ENCODE data around the gene PHTF2.

PHTF2 gene

GRCh38 chr7:77935652-77936348 lies 137.2 kb downstream of the PHTF2 start:
- no peaks in the 10 kb centered on the region for H3K36me3 ChIP-seq (ENCODE audit: insufficient read depth, low read length)
- H3K27me3 ChIP-seq (ENCODE audit: insufficient read depth, low read length), result no peaks in the 10 kb centered on the region
- H3K4me2 ChIP-seq (ENCODE audit: low read length), result peak overlapping the region; percentile 34; the same call in 1 of the 2 replicates
- H3K9me3 ChIP-seq (ENCODE audit: low read length), result no peaks in the 10 kb centered on the region
- no peak overlapping the region for H3K9ac ChIP-seq (ENCODE audit: low read length)
- H3K79me2 ChIP-seq (ENCODE audit: insufficient read depth, low read length), result no peaks in the 10 kb centered on the region
- H3K4me3 ChIP-seq (ENCODE audit: low read depth, low read length, poor library complexity, severe bottlenecking), result no peak overlapping the region
- H3K4me1 ChIP-seq (ENCODE audit: insufficient read depth, low read length, severe bottlenecking), result peaks cover 8% of the 10 kb centered on the region
- no peaks in the 10 kb centered on the region for H3K9me2 ChIP-seq (ENCODE audit: low read depth, low read length)
- H4K20me1 ChIP-seq (ENCODE audit: insufficient read depth, low read length), result no peaks in the 10 kb centered on the region
- no peak for TF ChIP-seq EZH2 (IDR thresholded peaks at IDR 0.05; ENCODE audit: borderline replicate concordance, low read length)
- TF ChIP-seq, protein P1, sequence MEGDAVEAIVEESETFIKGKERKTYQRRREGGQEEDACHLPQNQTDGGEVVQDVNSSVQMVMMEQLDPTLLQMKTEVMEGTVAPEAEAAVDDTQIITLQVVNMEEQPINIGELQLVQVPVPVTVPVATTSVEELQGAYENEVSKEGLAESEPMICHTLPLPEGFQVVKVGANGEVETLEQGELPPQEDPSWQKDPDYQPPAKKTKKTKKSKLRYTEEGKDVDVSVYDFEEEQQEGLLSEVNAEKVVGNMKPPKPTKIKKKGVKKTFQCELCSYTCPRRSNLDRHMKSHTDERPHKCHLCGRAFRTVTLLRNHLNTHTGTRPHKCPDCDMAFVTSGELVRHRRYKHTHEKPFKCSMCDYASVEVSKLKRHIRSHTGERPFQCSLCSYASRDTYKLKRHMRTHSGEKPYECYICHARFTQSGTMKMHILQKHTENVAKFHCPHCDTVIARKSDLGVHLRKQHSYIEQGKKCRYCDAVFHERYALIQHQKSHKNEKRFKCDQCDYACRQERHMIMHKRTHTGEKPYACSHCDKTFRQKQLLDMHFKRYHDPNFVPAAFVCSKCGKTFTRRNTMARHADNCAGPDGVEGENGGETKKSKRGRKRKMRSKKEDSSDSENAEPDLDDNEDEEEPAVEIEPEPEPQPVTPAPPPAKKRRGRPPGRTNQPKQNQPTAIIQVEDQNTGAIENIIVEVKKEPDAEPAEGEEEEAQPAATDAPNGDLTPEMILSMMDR (IDR thresholded peaks at IDR 0.05; ENCODE audit: low read length), result peak; percentile 41
- H3K27ac ChIP-seq (ENCODE audit: low read depth, low read length, poor library complexity, severe bottlenecking), result peak overlapping the region; percentile 5
- H2AFZ ChIP-seq (ENCODE audit: low read length), result no peak overlapping the region
- H3F3A ChIP-seq (ENCODE audit: insufficient read depth, low read length), result peaks cover 6% of the 10 kb centered on the region; the same call in 1 of the 2 replicates

DNA sequence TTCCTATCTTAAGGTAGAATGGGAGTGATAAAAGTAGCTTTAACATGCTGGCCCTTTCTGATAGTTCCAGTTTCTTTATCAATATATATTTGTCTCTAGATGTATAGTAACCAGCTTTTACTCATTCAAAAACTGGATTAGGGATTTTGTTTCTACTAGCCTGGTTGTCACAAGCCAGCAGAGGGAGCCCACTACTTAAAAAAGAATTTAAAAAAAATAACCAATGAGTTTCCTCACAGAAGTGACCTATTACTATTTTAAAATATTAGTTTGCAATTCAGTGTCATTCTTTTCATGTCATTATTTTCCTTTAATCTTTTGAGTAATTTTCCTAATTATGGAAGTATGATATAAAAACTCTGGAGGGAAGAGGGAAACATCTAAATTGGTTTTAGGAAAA lies 142.1 kb downstream of the PHTF2 start:
- Histone ChIP-seq H3K79me2 (ENCODE audit: insufficient read depth, low read length) (no peaks in the 10 kb centered on the region), H3K9ac (ENCODE audit: low read length) (no peak overlapping the region), H2AFZ (ENCODE audit: low read length) (no peak overlapping the region), H4K20me1 (ENCODE audit: insufficient read depth, low read length) (no peaks in the 10 kb centered on the region), H3K27me3 (ENCODE audit: insufficient read depth, low read length) (no peaks in the 10 kb centered on the region), H3K4me2 (ENCODE audit: low read length) (no peak overlapping the region), H3K4me3 (ENCODE audit: low read depth, low read length, poor library complexity, severe bottlenecking) (no peak overlapping the region), H3K9me2 (ENCODE audit: low read depth, low read length) (no peaks in the 10 kb centered on the region), H3K4me1 (ENCODE audit: insufficient read depth, low read length, severe bottlenecking) (peaks cover 4% of the 10 kb centered on the region), H3K36me3 (ENCODE audit: insufficient read depth, low read length) (0 out of 2 replicates have a peak, but pooled peaks cover 5% of the 10 kb centered on the region), H3F3A (ENCODE audit: insufficient read depth, low read length) (peaks cover 6% of the 10 kb centered on the region; the same call in 1 of the 2 replicates), H3K27ac (ENCODE audit: low read depth, low read length, poor library complexity, severe bottlenecking) (no peak overlapping the region), H3K9me3 (ENCODE audit: low read length) (no peaks in the 10 kb centered on the region)
- TF ChIP-seq, protein P1 (IDR thresholded peaks at IDR 0.05; ENCODE audit: low read length), result peak; percentile 89
- TF ChIP-seq EZH2 (IDR thresholded peaks at IDR 0.05; ENCODE audit: borderline replicate concordance, low read length), result no peak

- Histone ChIP-seq H3K9me2 (ENCODE audit: low read depth, low read length) (no peaks in the 10 kb centered on the region), H4K20me1 (ENCODE audit: insufficient read depth, low read length) (no peaks in the 10 kb centered on the region), H3K79me2 (ENCODE audit: insufficient read depth, low read length) (no peaks in the 10 kb centered on the region), H3K9me3 (ENCODE audit: low read length) (no peaks in the 10 kb centered on the region), H3K4me3 (ENCODE audit: low read depth, low read length, poor library complexity, severe bottlenecking) (no peak overlapping the region), H3K27me3 (ENCODE audit: insufficient read depth, low read length) (no peaks in the 10 kb centered on the region), H3K27ac (ENCODE audit: low read depth, low read length, poor library complexity, severe bottlenecking) (no peak overlapping the region), H3K9ac (ENCODE audit: low read length) (no peak overlapping the region), H3F3A (ENCODE audit: insufficient read depth, low read length) (peaks cover 6% of the 10 kb centered on the region; the same call in 1 of the 2 replicates), H3K4me1 (ENCODE audit: insufficient read depth, low read length, severe bottlenecking) (no peaks in the 10 kb centered on the region), H3K4me2 (ENCODE audit: low read length) (no peak overlapping the region), H2AFZ (ENCODE audit: low read length) (no peak overlapping the region), H3K36me3 (ENCODE audit: insufficient read depth, low read length) (0 out of 2 replicates have a peak, but pooled peaks cover 5% of the 10 kb centered on the region)
- TF ChIP-seq EZH2 (IDR thresholded peaks at IDR 0.05; ENCODE audit: borderline replicate concordance, low read length), result no peak
- TF ChIP-seq, protein P1 (IDR thresholded peaks at IDR 0.05; ENCODE audit: low read length), result no peak
Observed at GRCh38 chr7:77942431-77942830, 143.9 kb downstream of the PHTF2 start.
